22Rv1 (cell line): ENCODE results near the gene TRAF4.

ENCODE experiments used
- H3K27ac ChIP-seq: fragments of 450-650 bp; 2 replicates; pipeline ENCODE4 v1.5.1; 2017
- ZFX ChIP-seq: fragments of 450-650 bp; IDR thresholded peaks from 2 replicates; pipeline ENCODE4 v1.6.1; 2017; ENCODE audit warnings: antibody characterized with exemption, borderline replicate concordance
- TF ChIP-seq, protein P1 (sequence below): fragments of 450-650 bp; IDR thresholded peaks from 2 replicates; pipeline ENCODE4 v1.5.1; 2017; ENCODE audit warnings: mild to moderate bottlenecking

Gene TRAF4, protein sequence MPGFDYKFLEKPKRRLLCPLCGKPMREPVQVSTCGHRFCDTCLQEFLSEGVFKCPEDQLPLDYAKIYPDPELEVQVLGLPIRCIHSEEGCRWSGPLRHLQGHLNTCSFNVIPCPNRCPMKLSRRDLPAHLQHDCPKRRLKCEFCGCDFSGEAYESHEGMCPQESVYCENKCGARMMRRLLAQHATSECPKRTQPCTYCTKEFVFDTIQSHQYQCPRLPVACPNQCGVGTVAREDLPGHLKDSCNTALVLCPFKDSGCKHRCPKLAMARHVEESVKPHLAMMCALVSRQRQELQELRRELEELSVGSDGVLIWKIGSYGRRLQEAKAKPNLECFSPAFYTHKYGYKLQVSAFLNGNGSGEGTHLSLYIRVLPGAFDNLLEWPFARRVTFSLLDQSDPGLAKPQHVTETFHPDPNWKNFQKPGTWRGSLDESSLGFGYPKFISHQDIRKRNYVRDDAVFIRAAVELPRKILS

DNA sequence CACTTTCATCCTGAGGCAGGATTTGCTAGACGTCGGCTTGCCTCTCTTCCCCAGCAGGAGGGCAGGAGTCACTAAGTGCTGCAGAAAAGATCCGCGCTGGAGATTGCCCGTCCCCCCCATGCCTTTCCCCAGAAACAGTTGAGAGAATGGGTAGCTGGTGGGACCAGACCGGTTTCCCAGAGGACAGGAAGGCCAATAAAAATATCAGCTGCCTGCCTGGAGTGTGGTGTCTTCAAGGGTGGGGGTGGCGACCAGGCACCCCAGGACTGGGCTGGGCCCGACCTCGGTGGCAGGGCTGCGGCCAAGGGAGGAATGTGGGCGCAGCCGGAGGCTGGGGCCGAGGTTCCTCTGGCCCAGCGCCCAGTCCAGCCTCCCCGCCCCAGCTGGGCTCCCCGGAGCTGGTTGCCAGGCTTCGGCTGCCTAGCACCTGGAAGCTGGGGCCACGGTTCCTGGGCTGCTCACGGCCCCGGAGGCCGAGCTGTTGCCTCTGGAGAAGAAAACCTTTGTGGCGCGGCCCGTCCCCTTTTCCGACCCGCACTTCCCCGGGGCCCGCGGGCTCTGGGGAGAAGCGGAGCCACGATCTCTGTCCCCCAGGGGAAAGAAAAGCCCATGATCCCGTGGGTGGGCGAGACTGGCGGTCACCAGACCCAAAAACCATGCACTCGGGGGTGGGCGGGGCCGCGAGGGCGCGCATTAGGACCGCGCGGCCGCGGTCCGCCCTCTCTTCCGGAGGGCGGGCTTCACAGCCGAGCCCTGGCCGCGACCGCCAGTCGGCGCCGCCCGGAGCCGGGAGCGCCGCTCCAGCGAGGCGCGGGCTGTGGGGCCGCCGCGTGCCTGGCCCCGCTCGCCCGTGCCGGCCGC lies at the start of gene TRAF4:
TRAF4 (plus strand) TSS at position 769 of the 861 bp plus-strand sequence. CDS start 102 bp downstream, outside the sequence.
- TF ChIP-seq ZFX: no peak
- TF ChIP-seq, protein P1, sequence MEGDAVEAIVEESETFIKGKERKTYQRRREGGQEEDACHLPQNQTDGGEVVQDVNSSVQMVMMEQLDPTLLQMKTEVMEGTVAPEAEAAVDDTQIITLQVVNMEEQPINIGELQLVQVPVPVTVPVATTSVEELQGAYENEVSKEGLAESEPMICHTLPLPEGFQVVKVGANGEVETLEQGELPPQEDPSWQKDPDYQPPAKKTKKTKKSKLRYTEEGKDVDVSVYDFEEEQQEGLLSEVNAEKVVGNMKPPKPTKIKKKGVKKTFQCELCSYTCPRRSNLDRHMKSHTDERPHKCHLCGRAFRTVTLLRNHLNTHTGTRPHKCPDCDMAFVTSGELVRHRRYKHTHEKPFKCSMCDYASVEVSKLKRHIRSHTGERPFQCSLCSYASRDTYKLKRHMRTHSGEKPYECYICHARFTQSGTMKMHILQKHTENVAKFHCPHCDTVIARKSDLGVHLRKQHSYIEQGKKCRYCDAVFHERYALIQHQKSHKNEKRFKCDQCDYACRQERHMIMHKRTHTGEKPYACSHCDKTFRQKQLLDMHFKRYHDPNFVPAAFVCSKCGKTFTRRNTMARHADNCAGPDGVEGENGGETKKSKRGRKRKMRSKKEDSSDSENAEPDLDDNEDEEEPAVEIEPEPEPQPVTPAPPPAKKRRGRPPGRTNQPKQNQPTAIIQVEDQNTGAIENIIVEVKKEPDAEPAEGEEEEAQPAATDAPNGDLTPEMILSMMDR: peak; percentile 40; the same call in 1 of the 2 replicates
- peak within 1 kb of the TSS; percentile 96 for H3K27ac ChIP-seq

DNA sequence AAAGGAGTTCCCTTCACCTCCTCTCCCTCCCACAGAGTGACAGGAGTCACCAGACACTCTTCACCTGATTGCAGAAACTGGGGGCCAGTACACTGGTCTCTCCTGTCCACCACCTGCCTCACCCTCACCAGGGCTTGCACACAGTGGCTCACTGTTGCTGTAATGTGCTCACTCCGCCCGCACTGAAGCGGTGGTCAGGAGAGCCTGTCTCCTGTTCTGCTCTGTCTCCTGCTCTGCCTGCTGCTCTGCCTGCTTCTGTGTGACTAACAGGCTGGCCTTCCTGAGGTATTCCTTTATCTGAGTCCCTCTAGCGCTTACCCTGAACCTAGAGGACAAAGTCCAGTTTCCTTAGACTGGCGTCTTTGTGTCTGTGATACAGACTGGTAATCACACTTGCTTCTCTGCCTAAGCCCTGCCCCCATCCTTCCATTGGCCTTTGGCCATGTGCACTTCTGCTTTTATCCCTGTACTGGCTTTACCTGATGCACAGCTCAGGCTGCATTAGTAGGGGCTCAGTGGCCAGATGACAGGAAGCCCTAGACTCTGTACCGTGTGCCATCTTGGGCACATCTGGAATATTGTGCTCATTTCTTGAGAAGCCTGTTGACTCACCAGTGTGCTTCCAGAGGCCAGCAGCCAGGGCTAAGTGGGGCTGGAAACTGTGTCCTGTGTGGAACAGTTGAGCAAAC lies 45.4 kb upstream of the TRAF4 start:
- TF ChIP-seq, protein P1: peak; percentile 26
- TF ChIP-seq ZFX: no peak
- peak overlapping the region; percentile 99 for H3K27ac ChIP-seq

DNA sequence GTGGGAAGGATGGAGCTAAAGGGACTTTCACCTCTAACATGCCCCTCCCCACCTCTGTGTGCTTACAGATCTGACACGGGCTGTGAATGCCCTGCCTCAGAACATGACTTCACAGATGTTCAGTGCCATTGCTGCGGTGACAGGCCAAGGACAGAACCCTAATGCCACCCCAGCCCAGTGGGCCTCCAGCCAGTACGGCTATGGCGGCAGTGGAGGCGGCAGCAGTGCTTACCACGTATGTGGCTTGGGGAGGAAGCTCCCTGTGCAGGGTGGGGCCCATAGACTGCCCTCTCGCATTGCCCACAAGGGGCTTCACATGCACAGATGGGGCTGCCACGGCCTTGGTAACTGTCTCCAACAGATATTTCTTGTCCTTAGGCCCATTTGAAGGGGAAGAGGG lies 43.5 kb upstream of the TRAF4 start:
- TF ChIP-seq, protein P1: no peak
- TF ChIP-seq ZFX: no peak
- peak overlapping the region; percentile 99 for H3K27ac ChIP-seq

DNA sequence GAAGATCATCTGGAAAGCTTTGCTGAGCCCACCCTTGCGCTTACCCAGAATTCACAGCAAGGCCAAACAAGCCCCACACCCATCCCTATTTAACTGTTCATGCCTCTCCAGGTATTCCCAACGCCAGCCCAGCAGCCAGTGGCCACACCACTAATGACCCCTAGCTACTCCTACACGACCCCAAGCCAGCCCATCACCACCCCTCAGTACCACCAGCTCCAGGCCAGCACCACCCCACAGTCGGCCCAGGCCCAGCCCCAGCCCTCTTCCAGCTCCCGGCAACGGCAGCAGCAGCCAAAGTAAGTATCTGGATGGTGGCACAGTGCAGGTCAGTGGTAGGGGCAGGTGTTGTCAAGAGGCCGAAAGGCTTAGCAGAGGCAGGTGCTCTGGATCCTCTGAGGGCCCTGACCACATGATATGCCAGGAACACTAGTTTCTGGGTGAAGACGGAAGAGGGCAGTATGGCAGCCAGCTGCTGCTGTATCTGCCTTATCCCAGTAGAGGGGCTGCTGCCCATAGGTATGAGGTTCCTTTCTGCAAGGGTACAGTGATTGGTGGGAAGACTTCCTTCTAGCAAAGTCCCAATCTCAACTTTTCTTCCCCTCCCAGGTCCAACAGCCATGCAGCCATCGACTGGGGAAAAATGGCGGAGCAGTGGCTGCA lies 42.9 kb upstream of the TRAF4 start:
- H3K27ac ChIP-seq: peak overlapping the region; percentile 99
- TF ChIP-seq, protein P1: no peak
- no peak for TF ChIP-seq ZFX

DNA sequence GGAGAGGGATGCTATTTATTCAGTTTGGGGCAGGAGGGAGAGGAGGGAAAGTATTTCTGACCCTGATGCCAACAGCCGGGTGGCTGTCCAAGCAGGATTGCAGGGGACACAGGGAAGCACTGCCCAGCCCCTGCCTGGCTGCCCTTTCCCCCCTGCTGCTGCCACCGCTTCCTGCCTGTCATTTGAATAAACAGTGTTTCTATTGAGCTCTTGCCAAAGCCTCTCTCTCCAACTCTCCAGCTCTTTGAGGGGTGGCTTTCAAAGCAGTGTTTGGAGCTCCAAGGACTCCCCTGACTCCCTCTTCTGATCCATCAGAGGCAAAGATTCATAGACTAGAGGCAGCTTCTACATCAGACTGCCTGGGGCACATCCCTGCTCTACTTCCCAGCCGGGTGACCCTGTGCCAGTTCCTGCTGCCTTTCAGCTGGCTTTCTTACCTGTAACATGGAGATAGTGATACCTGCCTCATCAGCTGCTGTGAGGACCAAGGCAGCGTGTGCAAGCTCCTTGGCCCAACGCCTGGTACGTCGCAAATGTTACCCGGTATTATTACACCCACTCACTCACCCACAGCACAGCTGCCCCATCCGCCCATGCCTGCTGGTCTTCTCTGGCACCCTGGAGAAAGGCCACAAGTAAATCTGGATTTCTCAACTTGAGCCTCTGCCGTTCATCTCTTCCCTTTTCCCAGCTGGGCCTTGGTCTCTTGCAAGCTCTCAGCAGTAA lies 41.6 kb upstream of the TRAF4 start:
- peak overlapping the region; percentile 99; the same call in 1 of the 2 replicates for H3K27ac ChIP-seq
- TF ChIP-seq, protein P1: no peak
- no peak for TF ChIP-seq ZFX

DNA sequence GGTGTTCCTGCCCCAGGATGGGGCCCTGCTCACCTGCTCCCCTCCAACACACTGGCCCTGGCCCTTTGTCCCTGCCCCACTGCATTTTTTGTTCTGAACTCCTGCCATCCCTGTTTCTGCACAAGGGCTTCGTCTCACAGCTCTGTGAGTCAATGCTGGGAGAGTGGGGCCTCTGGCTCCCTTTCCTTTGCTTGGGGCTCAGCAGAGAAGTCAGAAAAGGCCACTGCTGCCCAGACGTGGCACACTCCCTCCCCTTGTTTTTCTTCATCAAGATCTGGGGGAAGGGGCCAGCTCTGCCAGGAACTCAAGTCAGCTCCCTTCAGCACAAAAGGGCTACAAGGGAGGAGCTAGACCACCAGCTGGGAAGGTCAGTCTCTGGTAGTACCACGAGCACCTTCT lies 41.1 kb upstream of the TRAF4 start:
- peak overlapping the region; percentile 99; the same call in 1 of the 2 replicates for H3K27ac ChIP-seq
- TF ChIP-seq, protein P1: no peak
- TF ChIP-seq ZFX: no peak
